Keratinocyte (primary cell): ENCODE data around the gene ZDHHC9.

Source experiments
- CTCF ChIP-seq, 3 experiments: IDR thresholded peaks in 1 of 3; conservative IDR thresholded peaks in 1 of 3; optimal IDR thresholded peaks in 1 of 3; 2 replicates in 2 of 3; 3 replicates in 1 of 3; pipeline versions ENCODE3 to v1.5.1; 2011; ENCODE audit warnings: low read length in 3 of 3, mild to moderate bottlenecking in 3 of 3, moderate library complexity in 2 of 3, control low read depth in 1 of 3, inconsistent platforms in 1 of 3; ENCODE audit not compliant: insufficient read depth in 2 of 3; ENCODE audit errors: extremely low read depth in 1 of 3
- EZH2 ChIP-seq: IDR thresholded peaks from one replicate; pipeline ENCODE4 v1.6.1; 2012; ENCODE audit warnings: inconsistent platforms, mild to moderate bottlenecking, low read length, moderate library complexity

- TF ChIP-seq CTCF (optimal IDR thresholded peaks at IDR 0.05 in 1 of 3, IDR thresholded peaks at IDR 0.05 in 1 of 3, conservative IDR thresholded peaks at IDR 0.05 in 1 of 3; ENCODE audit: extremely low read depth in 1 of 3, insufficient read depth in 2 of 3, low read length in 3 of 3), result no peak
- no peak for TF ChIP-seq EZH2
These were observed 72.3 kb downstream of the ZDHHC9 start for GRCh38 chrX:129771266-129771995.
